GM13976 (cell line): ENCODE data around the gene CCNY.

Experiments
- DNase-seq: peaks from one replicate; pipeline ENCODE4 v3.0.0; 2012; ENCODE audit warnings: low spot score
- CTCF ChIP-seq: IDR thresholded peaks from 2 replicates; pipeline ENCODE4 v1.5.1; 2012; ENCODE audit warnings: borderline replicate concordance, mild to moderate bottlenecking; ENCODE audit not compliant: insufficient read depth; ENCODE audit errors: extremely low read depth, missing control alignments, control extremely low read depth
- in situ Hi-C: fragments of 300-500 bp; cut with MboI; formaldehyde crosslinking; loops from one replicate; pipeline ENCODE4 v1.12.0; 2022; ENCODE audit warnings: low sequenced_read_pairs, mixed read lengths, inconsistent platforms; ENCODE audit not compliant: unreplicated experiment

The CCNY gene

DNA sequence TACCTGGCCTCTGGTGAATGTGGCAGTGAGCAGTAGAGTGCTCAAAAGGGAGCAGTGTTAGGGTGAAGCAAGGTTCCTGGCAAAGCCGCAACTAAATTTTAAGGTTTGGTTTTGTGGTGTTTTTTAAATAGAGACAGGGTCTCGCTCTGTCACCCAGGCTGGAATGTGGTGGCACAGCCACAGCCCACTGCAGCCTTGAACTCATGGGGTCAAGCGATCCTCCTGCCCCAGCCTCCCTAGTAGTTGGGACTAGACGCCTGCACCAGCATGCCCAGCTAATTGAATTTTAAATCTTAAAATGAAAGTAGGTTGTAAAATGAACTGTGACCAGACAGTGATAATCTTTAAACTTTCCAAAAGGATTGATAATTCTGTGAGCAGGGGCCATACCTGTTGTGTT, 130.4 kb downstream of the CCNY start:
- in situ Hi-C loops = no loop called here
- no peak for DNase-seq
- no peak for TF ChIP-seq CTCF

- in situ Hi-C loops = no loop called here
- no peak for DNase-seq
- no peak for TF ChIP-seq CTCF
These were observed 130.9 kb downstream of the CCNY start for GRCh38 chr10:35467186-35467585.

DNA sequence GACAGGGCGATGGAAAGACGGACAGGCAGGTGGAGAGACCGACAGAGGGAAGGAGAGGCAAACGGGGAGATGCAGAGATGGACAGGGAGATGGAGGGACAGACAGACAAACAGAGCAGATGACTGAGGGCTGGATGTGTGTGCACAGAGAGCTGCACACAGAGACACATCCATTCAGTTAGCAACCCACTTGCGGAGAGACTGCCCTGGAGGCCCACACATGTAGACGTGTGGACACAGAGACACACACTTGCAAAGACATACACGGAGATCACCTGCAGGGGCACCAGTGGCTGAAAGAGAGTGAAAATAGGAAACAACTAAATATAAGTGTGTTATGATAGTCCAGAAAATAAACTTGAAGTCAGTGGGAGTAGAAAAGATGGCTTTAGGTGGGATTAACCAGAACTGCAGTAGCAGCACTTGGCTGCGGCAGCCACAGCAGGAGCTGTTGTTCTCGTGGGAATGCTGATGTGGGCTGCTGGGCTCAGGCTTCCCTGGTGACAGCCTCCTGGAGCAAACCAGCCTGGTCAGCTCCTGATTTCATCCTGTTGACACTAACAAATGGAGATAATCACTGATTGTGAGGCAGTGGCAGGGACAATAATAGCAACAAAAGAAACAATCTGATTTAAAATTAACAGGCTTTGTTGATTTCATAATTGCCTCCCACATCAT, 134.1 kb downstream of the CCNY start:
- no peak for DNase-seq
- no peak for TF ChIP-seq CTCF
- in situ Hi-C loops = no loop called here

DNA sequence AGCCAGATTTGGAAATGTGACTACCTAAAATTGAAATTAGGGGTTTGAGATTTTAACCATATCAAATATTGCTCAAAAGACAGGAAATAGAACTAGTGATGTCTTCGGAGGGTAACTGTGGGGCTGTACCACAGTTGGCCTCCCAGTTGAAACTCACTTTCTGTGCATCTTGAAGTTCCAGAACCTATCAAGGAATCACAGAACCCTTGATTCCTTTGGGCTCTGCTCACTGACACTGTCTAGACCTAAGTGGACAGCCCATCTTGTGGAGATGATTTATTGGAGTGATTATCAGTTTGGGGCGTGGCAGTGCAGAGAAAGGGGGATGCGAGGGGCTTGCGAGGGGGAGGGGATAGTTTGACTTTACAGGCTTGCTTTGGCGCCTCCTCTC, 134.6 kb downstream of the CCNY start:
- no peak for TF ChIP-seq CTCF
- in situ Hi-C loops = no loop called here

DNA sequence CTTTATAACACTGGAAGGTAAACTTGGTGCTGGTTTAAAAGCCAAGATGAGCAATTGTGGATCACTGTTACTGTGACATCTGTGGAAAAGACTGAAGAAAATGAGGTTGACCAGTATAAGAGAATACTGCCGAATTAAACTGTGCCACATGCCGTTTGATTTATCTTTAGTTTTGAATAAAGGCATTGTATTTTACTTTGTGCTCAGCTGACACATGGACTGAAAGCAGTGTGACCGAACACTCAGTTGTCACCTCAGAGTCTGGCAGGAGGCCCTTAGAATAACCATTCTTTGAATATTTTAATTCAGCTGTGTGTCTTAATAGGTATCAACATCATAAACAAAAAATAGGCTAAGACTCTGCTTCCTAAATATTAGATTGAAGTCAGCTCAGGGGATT, 135.1 kb downstream of the CCNY start:
- in situ Hi-C loops = no loop called here
- no peak for TF ChIP-seq CTCF
- no peak for DNase-seq

More for the DNA sequence above, 134.6 kb downstream of the CCNY start:
- DNase-seq = no peak

DNA sequence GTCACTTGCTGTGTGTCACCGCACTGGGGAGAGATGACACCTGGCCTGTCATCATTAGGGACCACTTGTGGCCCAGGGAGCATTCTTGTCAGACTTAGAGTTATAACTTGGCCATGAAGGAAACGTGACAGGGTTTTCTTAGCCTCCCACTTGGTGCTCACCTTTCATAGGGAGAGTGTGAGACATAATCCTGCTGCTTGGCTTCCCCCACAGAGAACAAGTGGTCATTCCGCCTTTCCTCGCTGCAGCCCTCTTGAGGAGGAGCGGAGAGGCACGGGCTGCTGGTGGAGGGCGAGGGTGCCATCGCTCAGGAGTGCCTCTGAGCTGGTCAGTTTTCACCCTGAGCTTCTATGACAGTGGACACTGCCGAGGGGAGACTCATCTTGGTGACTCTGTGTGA, 143.8 kb downstream of the CCNY start:
- TF ChIP-seq CTCF = no peak
- in situ Hi-C loops = no loop called here
- no peak for DNase-seq
